Tibial nerve (tissue), 4 donors: ENCODE results near the gene PAFAH1B1.

Experiments used
- CTCF ChIP-seq, 5 experiments: fragments of 200-600 bp in 3 of 5; fragments of 450-650 bp in 2 of 5; sonication (generic) in 3 of 5; IDR thresholded peaks; one replicate each; pipeline ENCODE4 v1.5.1; 2016 to 2019; ENCODE audit warnings: antibody characterized with exemption in 5 of 5, mild to moderate bottlenecking in 3 of 5, moderate library complexity in 2 of 5
- EP300 ChIP-seq, 2 donors: sonication (generic); formaldehyde crosslinking; IDR thresholded peaks; one replicate each; pipeline ENCODE4 v1.6.1; 2017; ENCODE audit warnings: antibody characterized with exemption in 2 of 2, mild to moderate bottlenecking in 1 of 2
- POLR2A ChIP-seq, 2 donors: fragments of 450-650 bp; IDR thresholded peaks; one replicate each; pipeline ENCODE4 v1.6.1; 2017; ENCODE audit warnings: antibody characterized with exemption in 2 of 2, mild to moderate bottlenecking in 2 of 2, moderate library complexity in 2 of 2

GRCh38 chr17:2719861-2720260 lies 126.4 kb downstream of the PAFAH1B1 start:
- no peak for TF ChIP-seq CTCF (IDR thresholded peaks at IDR 0.05)
- TF ChIP-seq POLR2A (IDR thresholded peaks at IDR 0.05), result no peak
- TF ChIP-seq EP300 (IDR thresholded peaks at IDR 0.05), result no peak
